Measurements from ENCODE around the gene ZNF292.

Gene ZNF292

DNA sequence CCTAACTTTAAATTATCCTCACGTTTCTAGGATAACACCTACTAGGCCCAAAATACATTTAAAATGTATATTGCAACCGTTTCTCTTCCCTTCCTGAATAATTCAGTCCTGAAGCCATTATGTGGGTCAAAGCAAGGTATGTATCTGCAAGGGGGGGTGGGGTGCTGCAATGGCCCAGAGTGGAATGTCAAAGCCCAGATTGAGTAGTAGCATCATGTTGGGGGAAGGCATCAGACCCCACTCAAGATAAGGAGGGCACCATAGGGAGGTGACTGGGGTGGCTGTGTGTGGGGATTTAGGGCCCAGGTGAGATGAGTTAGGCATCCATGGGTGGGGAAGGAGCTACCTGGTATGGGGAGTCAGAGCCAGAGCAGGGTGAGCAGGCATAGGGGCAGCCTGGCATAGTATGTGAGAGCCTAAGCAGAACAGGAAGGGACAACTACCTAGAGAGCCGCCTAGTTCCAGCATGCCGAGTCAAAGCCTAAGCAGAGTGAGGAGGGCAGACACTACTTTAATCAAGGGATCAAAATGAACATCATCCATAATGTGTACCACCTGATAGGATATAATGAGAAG is 48.2 kb downstream of the ZNF292 start:
- H3K4me2 ChIP-seq (ENCODE audit: low read length), result no peak overlapping the region
- H3K27ac ChIP-seq (ENCODE audit: low read depth, low read length), result no peak overlapping the region

GRCh38 chr6:87209812-87210211 is 54.4 kb downstream of the ZNF292 start:
- Histone ChIP-seq H3K4me1 (ENCODE audit: control insufficient read depth, low read length) (no peaks in the 10 kb centered on the region), H3K9me3 (ENCODE audit: control insufficient read depth, insufficient read depth, low read length) (no peaks in the 10 kb centered on the region), H3K27me3 (ENCODE audit: control insufficient read depth, low read length) (no peaks in the 10 kb centered on the region), H4K20me1 (ENCODE audit: control insufficient read depth, insufficient read depth, low read depth, low read length) (peaks cover 17% of the 10 kb centered on the region), H3K27ac (ENCODE audit: low read depth, low read length) (no peak overlapping the region), H3K4me3 (ENCODE audit: low read length) (no peak overlapping the region), H3K4me2 (ENCODE audit: low read length) (no peak overlapping the region), H3F3A (ENCODE audit: control insufficient read depth, insufficient read depth) (no peaks in the 10 kb centered on the region), H3K9me2 (replicated peaks; ENCODE audit: control insufficient read depth, low read length) (no peaks in the 10 kb centered on the region), H3K79me2 (ENCODE audit: control insufficient read depth, low read length) (peaks cover 96% of the 10 kb centered on the region), H3K36me3 (ENCODE audit: control insufficient read depth, low read length) (peaks cover 18% of the 10 kb centered on the region)
- TF ChIP-seq EZH2phosphoT487 (IDR thresholded peaks at IDR 0.05; ENCODE audit: borderline replicate concordance, low read length), result no peak
- no peak for TF ChIP-seq CTCF (IDR thresholded peaks at IDR 0.05; ENCODE audit: low read depth, low read length, poor library complexity, severe bottlenecking)

More for the DNA sequence above, 48.2 kb downstream of the ZNF292 start:
- H3K36me3 ChIP-seq (ENCODE audit: control insufficient read depth, low read length), result peaks cover 20% of the 10 kb centered on the region
- no peaks in the 10 kb centered on the region for H3K9me2 ChIP-seq (replicated peaks; ENCODE audit: control insufficient read depth, low read length)
- H3F3A ChIP-seq (ENCODE audit: control insufficient read depth, insufficient read depth), result no peaks in the 10 kb centered on the region
- H4K20me1 ChIP-seq (ENCODE audit: control insufficient read depth, insufficient read depth, low read depth, low read length), result peaks cover 23% of the 10 kb centered on the region
- no peak overlapping the region for H3K4me3 ChIP-seq (ENCODE audit: low read length)
- H3K9me3 ChIP-seq (ENCODE audit: control insufficient read depth, insufficient read depth, low read length), result no peaks in the 10 kb centered on the region
- peaks cover 14% of the 10 kb centered on the region for H3K4me1 ChIP-seq (ENCODE audit: control insufficient read depth, low read length)
- TF ChIP-seq EZH2phosphoT487 (IDR thresholded peaks at IDR 0.05; ENCODE audit: borderline replicate concordance, low read length), result no peak
- no peak for TF ChIP-seq CTCF (IDR thresholded peaks at IDR 0.05; ENCODE audit: low read depth, low read length, poor library complexity, severe bottlenecking)
- H3K27me3 ChIP-seq (ENCODE audit: control insufficient read depth, low read length), result no peaks in the 10 kb centered on the region
- peaks cover 90% of the 10 kb centered on the region for H3K79me2 ChIP-seq (ENCODE audit: control insufficient read depth, low read length)

GRCh38 chr6:87210979-87211378 is 55.6 kb downstream of the ZNF292 start:
- no peaks in the 10 kb centered on the region for H3K9me3 ChIP-seq (ENCODE audit: control insufficient read depth, insufficient read depth, low read length)
- no peak overlapping the region for H3K4me3 ChIP-seq (ENCODE audit: low read length)
- H4K20me1 ChIP-seq (ENCODE audit: control insufficient read depth, insufficient read depth, low read depth, low read length), result peaks cover 13% of the 10 kb centered on the region
- H3K9me2 ChIP-seq (replicated peaks; ENCODE audit: control insufficient read depth, low read length), result no peaks in the 10 kb centered on the region
- H3K36me3 ChIP-seq (ENCODE audit: control insufficient read depth, low read length), result peaks cover 16% of the 10 kb centered on the region
- H3K27me3 ChIP-seq (ENCODE audit: control insufficient read depth, low read length), result no peaks in the 10 kb centered on the region
- peaks cover 88% of the 10 kb centered on the region for H3K79me2 ChIP-seq (ENCODE audit: control insufficient read depth, low read length)
- no peaks in the 10 kb centered on the region for H3K4me1 ChIP-seq (ENCODE audit: control insufficient read depth, low read length)
- H3K4me2 ChIP-seq (ENCODE audit: low read length), result no peak overlapping the region
- TF ChIP-seq CTCF (IDR thresholded peaks at IDR 0.05; ENCODE audit: low read depth, low read length, poor library complexity, severe bottlenecking), result no peak
- no peak for TF ChIP-seq EZH2phosphoT487 (IDR thresholded peaks at IDR 0.05; ENCODE audit: borderline replicate concordance, low read length)
- no peaks in the 10 kb centered on the region for H3F3A ChIP-seq (ENCODE audit: control insufficient read depth, insufficient read depth)
- H3K27ac ChIP-seq (ENCODE audit: low read depth, low read length), result no peak overlapping the region
